ENCODE results near the gene TTC21B. TPM values are rescaled to one million over a fixed set of nuclear protein-coding genes. Genes with fewer than 3 reads are reported as not detected.

The TTC21B gene
- total RNA-seq, 2 donors from 2014 or later = 10.2 to 13.2 TPM

- no peaks in the 10 kb centered on the region for H3K36me3 ChIP-seq
- TF ChIP-seq CTCF (IDR thresholded peaks at IDR 0.05) = no peak
Observed at GRCh38 chr2:165909466-165909865, 44.1 kb downstream of the TTC21B start.

GRCh38 chr2:165905854-165906253 is 47.7 kb downstream of the TTC21B start:
- no peak overlapping the region for H3K4me3 ChIP-seq
- H3K9me3 ChIP-seq = no peaks in the 10 kb centered on the region
- H3K27ac ChIP-seq = no peak overlapping the region
- H3K27me3 ChIP-seq = no peaks in the 10 kb centered on the region
- H3K9ac ChIP-seq (ENCODE audit: low read depth in 2 of 2, low read length in 2 of 2) = no peak overlapping the region
- intact Hi-C loops (cut with DNase I) = no loop called here
- peaks cover 3% of the 10 kb centered on the region for H3K4me1 ChIP-seq
- TF ChIP-seq CTCF (IDR thresholded peaks at IDR 0.05) = no peak
- H3K36me3 ChIP-seq = no peaks in the 10 kb centered on the region
- DNase-seq = no peak

More at GRCh38 chr2:165909466-165909865, 44.1 kb downstream of the TTC21B start:
- Histone ChIP-seq H3K27ac (no peak overlapping the region), H3K4me3 (no peak overlapping the region), H3K9me3 (no peaks in the 10 kb centered on the region), H3K4me1 (no peaks in the 10 kb centered on the region), H3K27me3 (no peaks in the 10 kb centered on the region), H3K9ac (ENCODE audit: low read depth in 2 of 2, low read length in 2 of 2) (no peak overlapping the region)
- no peak for DNase-seq
- intact Hi-C loops (cut with DNase I) = no loop called here

- no peak overlapping the region for H3K4me3 ChIP-seq
- no peak for DNase-seq
- no peak for TF ChIP-seq CTCF (IDR thresholded peaks at IDR 0.05)
- H3K27me3 ChIP-seq = no peaks in the 10 kb centered on the region
- H3K36me3 ChIP-seq = no peaks in the 10 kb centered on the region
- H3K27ac ChIP-seq = no peak overlapping the region
- peaks cover 3% of the 10 kb centered on the region for H3K4me1 ChIP-seq
- H3K9me3 ChIP-seq = no peaks in the 10 kb centered on the region
- intact Hi-C loops (cut with DNase I) = no loop called here
- H3K9ac ChIP-seq (ENCODE audit: low read depth in 2 of 2, low read length in 2 of 2) = no peak overlapping the region
Observed at GRCh38 chr2:165905269-165905668, 48.3 kb downstream of the TTC21B start.

GRCh38 chr2:165904432-165904831 is 49.1 kb downstream of the TTC21B start:
- Histone ChIP-seq H3K4me1 (peaks cover 3% of the 10 kb centered on the region), H3K27me3 (no peaks in the 10 kb centered on the region), H3K36me3 (no peaks in the 10 kb centered on the region), H3K9me3 (no peaks in the 10 kb centered on the region), H3K9ac (ENCODE audit: low read depth in 2 of 2, low read length in 2 of 2) (no peak overlapping the region), H3K27ac (no peak overlapping the region), H3K4me3 (no peak overlapping the region)
- no peak for TF ChIP-seq CTCF (IDR thresholded peaks at IDR 0.05)
- intact Hi-C loops (cut with DNase I) = no loop called here
- DNase-seq = no peak

GRCh38 chr2:165903406-165903805 is 50.2 kb downstream of the TTC21B start:
- Histone ChIP-seq H3K36me3 (peaks cover under 1% of the 10 kb centered on the region), H3K4me3 (no peak overlapping the region), H3K4me1 (peaks cover 3% of the 10 kb centered on the region), H3K27me3 (no peaks in the 10 kb centered on the region), H3K9ac (ENCODE audit: low read depth in 2 of 2, low read length in 2 of 2) (no peak overlapping the region), H3K27ac (no peak overlapping the region), H3K9me3 (no peaks in the 10 kb centered on the region)
- no peak for DNase-seq
- intact Hi-C loops (cut with DNase I) = no loop called here
- TF ChIP-seq CTCF (IDR thresholded peaks at IDR 0.05) = no peak

- Histone ChIP-seq H3K9ac (ENCODE audit: low read depth in 2 of 2, low read length in 2 of 2) (no peak overlapping the region), H3K4me1 (peaks cover 3% of the 10 kb centered on the region), H3K9me3 (no peaks in the 10 kb centered on the region), H3K36me3 (peaks cover 5% of the 10 kb centered on the region), H3K27ac (no peak overlapping the region), H3K27me3 (no peaks in the 10 kb centered on the region), H3K4me3 (no peak overlapping the region)
- intact Hi-C loops (cut with DNase I) = no loop called here
- no peak for TF ChIP-seq CTCF (IDR thresholded peaks at IDR 0.05)
- no peak for DNase-seq
Observed at GRCh38 chr2:165902934-165903333, 50.6 kb downstream of the TTC21B start.
